ENCODE results near the gene ZNF280D. TPM values are rescaled to one million over a fixed set of nuclear protein-coding genes. Genes with fewer than 3 reads are reported as not detected.

Gene ZNF280D
- total RNA-seq, 1 experiment from 2014 or later: 25.3 TPM

DNA sequence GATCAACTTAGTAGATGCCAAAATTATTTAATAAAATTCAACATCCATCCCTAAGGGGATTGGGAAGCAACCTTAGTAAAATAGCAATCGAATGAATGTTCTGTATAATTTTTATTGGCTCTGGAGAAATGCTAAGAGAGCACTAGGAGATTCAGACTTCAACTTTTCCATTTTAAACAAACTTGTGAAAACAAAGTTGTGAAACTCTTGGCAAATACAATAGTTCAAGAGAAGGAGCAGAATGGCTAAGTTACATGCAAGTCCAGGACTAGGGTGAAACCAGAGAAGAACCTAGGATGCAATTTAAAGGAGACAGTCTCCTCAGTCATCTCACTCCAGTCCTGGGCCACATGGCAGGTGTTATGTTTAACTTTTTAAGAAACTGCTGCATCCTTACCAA is 16.7 kb upstream of the ZNF280D start:
- Histone ChIP-seq H3K9ac (ENCODE audit: low read length) (no peak overlapping the region), H3K27me3 (ENCODE audit: insufficient read depth, low read length) (no peaks in the 10 kb centered on the region), H2AFZ (ENCODE audit: low read depth, low read length, poor library complexity, severe bottlenecking) (no peak overlapping the region), H3K4me1 (ENCODE audit: control insufficient read depth in 1 of 2, insufficient read depth in 2 of 2, low read length in 2 of 2) (no peaks in the 10 kb centered on the region), H3K27ac (ENCODE audit: low read depth, low read length) (no peak overlapping the region), H4K20me1 (ENCODE audit: insufficient read depth) (no peaks in the 10 kb centered on the region), H3K9me2 (ENCODE audit: insufficient read depth) (no peaks in the 10 kb centered on the region), H3K79me2 (ENCODE audit: insufficient read depth, low read length) (no peaks in the 10 kb centered on the region), H3K4me3 (replicated peaks in 1 of 2; ENCODE audit: low read depth in 1 of 2, low read length in 2 of 2) (no peak overlapping the region), H3K4me2 (ENCODE audit: low read length) (no peak overlapping the region), H3K9me3 (ENCODE audit: control insufficient read depth in 1 of 2, insufficient read depth in 1 of 2, low read depth in 1 of 2, low read length in 2 of 2) (no peaks in the 10 kb centered on the region), H3K36me3 (ENCODE audit: control insufficient read depth in 1 of 2, insufficient read depth in 2 of 2, low read length in 2 of 2) (no peaks in the 10 kb centered on the region)
- DNase-seq (ENCODE audit: low read depth, low spot score) (no peak), ATAC-seq (no peak)
- RAD21 ChIA-PET (ENCODE audit: low non-redundant PET in 1 of 2, low total read pairs in 2 of 2, uncharacterized antibody in 2 of 2, unreplicated experiment in 2 of 2): no interaction called here
- TF ChIP-seq, protein P1, sequence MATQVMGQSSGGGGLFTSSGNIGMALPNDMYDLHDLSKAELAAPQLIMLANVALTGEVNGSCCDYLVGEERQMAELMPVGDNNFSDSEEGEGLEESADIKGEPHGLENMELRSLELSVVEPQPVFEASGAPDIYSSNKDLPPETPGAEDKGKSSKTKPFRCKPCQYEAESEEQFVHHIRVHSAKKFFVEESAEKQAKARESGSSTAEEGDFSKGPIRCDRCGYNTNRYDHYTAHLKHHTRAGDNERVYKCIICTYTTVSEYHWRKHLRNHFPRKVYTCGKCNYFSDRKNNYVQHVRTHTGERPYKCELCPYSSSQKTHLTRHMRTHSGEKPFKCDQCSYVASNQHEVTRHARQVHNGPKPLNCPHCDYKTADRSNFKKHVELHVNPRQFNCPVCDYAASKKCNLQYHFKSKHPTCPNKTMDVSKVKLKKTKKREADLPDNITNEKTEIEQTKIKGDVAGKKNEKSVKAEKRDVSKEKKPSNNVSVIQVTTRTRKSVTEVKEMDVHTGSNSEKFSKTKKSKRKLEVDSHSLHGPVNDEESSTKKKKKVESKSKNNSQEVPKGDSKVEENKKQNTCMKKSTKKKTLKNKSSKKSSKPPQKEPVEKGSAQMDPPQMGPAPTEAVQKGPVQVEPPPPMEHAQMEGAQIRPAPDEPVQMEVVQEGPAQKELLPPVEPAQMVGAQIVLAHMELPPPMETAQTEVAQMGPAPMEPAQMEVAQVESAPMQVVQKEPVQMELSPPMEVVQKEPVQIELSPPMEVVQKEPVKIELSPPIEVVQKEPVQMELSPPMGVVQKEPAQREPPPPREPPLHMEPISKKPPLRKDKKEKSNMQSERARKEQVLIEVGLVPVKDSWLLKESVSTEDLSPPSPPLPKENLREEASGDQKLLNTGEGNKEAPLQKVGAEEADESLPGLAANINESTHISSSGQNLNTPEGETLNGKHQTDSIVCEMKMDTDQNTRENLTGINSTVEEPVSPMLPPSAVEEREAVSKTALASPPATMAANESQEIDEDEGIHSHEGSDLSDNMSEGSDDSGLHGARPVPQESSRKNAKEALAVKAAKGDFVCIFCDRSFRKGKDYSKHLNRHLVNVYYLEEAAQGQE (IDR thresholded peaks at IDR 0.05; ENCODE audit: low read depth): no peak
- TF ChIP-seq RAD21 (IDR thresholded peaks at IDR 0.05; ENCODE audit: low read depth): no peak
- no peak for TF ChIP-seq ZNF274 (IDR thresholded peaks at IDR 0.05; ENCODE audit: low read depth, low read length)
- TF ChIP-seq SRF (IDR thresholded peaks at IDR 0.05; ENCODE audit: low read depth): no peak
- TF ChIP-seq ZFX (IDR thresholded peaks at IDR 0.05): no peak
- no peak for TF ChIP-seq EZH2 (IDR thresholded peaks at IDR 0.05)
- TF ChIP-seq CBX3 (IDR thresholded peaks at IDR 0.05; ENCODE audit: low read depth): no peak
- TF ChIP-seq ELF1 (IDR thresholded peaks at IDR 0.05; ENCODE audit: borderline replicate concordance, low read depth): no peak
- TF ChIP-seq, protein P2, sequence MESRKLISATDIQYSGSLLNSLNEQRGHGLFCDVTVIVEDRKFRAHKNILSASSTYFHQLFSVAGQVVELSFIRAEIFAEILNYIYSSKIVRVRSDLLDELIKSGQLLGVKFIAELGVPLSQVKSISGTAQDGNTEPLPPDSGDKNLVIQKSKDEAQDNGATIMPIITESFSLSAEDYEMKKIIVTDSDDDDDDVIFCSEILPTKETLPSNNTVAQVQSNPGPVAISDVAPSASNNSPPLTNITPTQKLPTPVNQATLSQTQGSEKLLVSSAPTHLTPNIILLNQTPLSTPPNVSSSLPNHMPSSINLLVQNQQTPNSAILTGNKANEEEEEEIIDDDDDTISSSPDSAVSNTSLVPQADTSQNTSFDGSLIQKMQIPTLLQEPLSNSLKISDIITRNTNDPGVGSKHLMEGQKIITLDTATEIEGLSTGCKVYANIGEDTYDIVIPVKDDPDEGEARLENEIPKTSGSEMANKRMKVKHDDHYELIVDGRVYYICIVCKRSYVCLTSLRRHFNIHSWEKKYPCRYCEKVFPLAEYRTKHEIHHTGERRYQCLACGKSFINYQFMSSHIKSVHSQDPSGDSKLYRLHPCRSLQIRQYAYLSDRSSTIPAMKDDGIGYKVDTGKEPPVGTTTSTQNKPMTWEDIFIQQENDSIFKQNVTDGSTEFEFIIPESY (IDR thresholded peaks at IDR 0.05; ENCODE audit: extremely low read depth, insufficient replicate concordance, low read length): no peak
- no peak for TF ChIP-seq JUND (IDR thresholded peaks at IDR 0.05)
- no peak for TF ChIP-seq YY1 (IDR thresholded peaks at IDR 0.05; ENCODE audit: extremely low read depth, insufficient replicate concordance, low read depth, low read length)
- no peak for TF ChIP-seq SIN3A (IDR thresholded peaks at IDR 0.05; ENCODE audit: low read depth)
- no peak for TF ChIP-seq SP1 (IDR thresholded peaks at IDR 0.05; ENCODE audit: low read depth)
- TF ChIP-seq CEBPB (IDR thresholded peaks at IDR 0.05; ENCODE audit: low read depth): no peak
- TF ChIP-seq POLR2A (IDR thresholded peaks at IDR 0.05; ENCODE audit: borderline replicate concordance, extremely low read depth, insufficient read depth, insufficient read length): no peak
- TF ChIP-seq TCF7L2 (IDR thresholded peaks at IDR 0.05; ENCODE audit: borderline replicate concordance, extremely low read depth, insufficient read depth, insufficient read length): no peak
- POLR2A ChIA-PET: no interaction called here
- no TSS peak for BruUV-seq (replicated peaks)
- intact Hi-C loops (cut with micrococcal nuclease): no loop called here
- CTCF ChIA-PET: no interaction called here
